ENCODE measurements around the gene RFT1.

- TF ChIP-seq CTCF (IDR thresholded peaks at IDR 0.05) (no peak), POLR2A (IDR thresholded peaks at IDR 0.05) (no peak)
These were observed 7.0 kb upstream of the RFT1 start for GRCh38 chr3:53137221-53137620.

Measured in uterus (tissue), 2 donors.